Stimulated activated CD4-positive, alpha-beta T cell treated with anti-CD3 and anti-CD28 coated beads, Interleukin-2, amount 100 ng/mL, for 24 hours (primary cell): ENCODE measurements around the gene OGA.

Experiments used
- DNase-seq, 2 donors: peaks; one replicate each; pipeline ENCODE4 v3.0.0-alpha.2; 2020

Gene OGA

GRCh38 chr10:101774589-101775272, 43.5 kb downstream of the OGA start:
- DNase-seq: peak in 1 of 2 donors; percentile 26

GRCh38 chr10:101773923-101774588, 44.2 kb downstream of the OGA start:
- no peak for DNase-seq

GRCh38 chr10:101772895-101773761, 45.1 kb downstream of the OGA start:
- no peak for DNase-seq

- DNase-seq: no peak
Measured at GRCh38 chr10:101772017-101772894, 46.0 kb downstream of the OGA start.

GRCh38 chr10:101771380-101771779, 46.9 kb downstream of the OGA start:
- no peak for DNase-seq

- DNase-seq: no peak
Measured at GRCh38 chr10:101770331-101771215, 47.7 kb downstream of the OGA start.

- no peak for DNase-seq
Measured at GRCh38 chr10:101769541-101770180, 48.6 kb downstream of the OGA start.

GRCh38 chr10:101768791-101769170, 49.5 kb downstream of the OGA start:
- DNase-seq: no peak

GRCh38 chr10:101767966-101768790, 50.1 kb downstream of the OGA start:
- no peak for DNase-seq

- no peak for DNase-seq
Measured at GRCh38 chr10:101767600-101767945, 50.7 kb downstream of the OGA start.

- no peak for DNase-seq
Measured at GRCh38 chr10:101766753-101767599, 51.3 kb downstream of the OGA start.

GRCh38 chr10:101766306-101766705, 51.9 kb downstream of the OGA start:
- no peak for DNase-seq

GRCh38 chr10:101763141-101763846, 55.0 kb downstream of the OGA start:
- DNase-seq: no peak

- no peak for DNase-seq
Measured at GRCh38 chr10:101762736-101763135, 55.5 kb downstream of the OGA start.

GRCh38 chr10:101761226-101761625, 57.0 kb downstream of the OGA start:
- no peak for DNase-seq

- DNase-seq: no peak
Measured at GRCh38 chr10:101760510-101760909, 57.7 kb downstream of the OGA start.

GRCh38 chr10:101759309-101760247, 58.7 kb downstream of the OGA start:
- DNase-seq: no peak
